Kidney glomerular epithelial cell (primary cell): ENCODE measurements around the gene CNDP2.

Experiments used
- DNase-seq: peaks from one replicate; lab custom pipeline; 2025; lab: John Stamatoyannopoulos, UW

CNDP2 gene

GRCh38 chr18:74495581-74496507, at the start of gene CNDP2:
CNDP2 (plus strand) TSS chr18:74496363; CDS start chr18:74499974, 3,611 bp downstream.
- DNase-seq = peak; percentile 98

GRCh38 chr18:74446631-74447403, 49.3 kb upstream of the CNDP2 start:
- no peak for DNase-seq

GRCh38 chr18:74447404-74448152, 48.6 kb upstream of the CNDP2 start:
- no peak for DNase-seq

GRCh38 chr18:74450626-74451025, 45.5 kb upstream of the CNDP2 start:
- no peak for DNase-seq

GRCh38 chr18:74451148-74451547, 45.0 kb upstream of the CNDP2 start:
- DNase-seq = no peak

- peak; percentile 15 for DNase-seq
Measured at GRCh38 chr18:74453016-74453566, 43.1 kb upstream of the CNDP2 start.

- DNase-seq = no peak
Measured at GRCh38 chr18:74453642-74454198, 42.4 kb upstream of the CNDP2 start.

- no peak for DNase-seq
Measured at GRCh38 chr18:74454279-74454751, 41.8 kb upstream of the CNDP2 start.

GRCh38 chr18:74455386-74455785, 40.8 kb upstream of the CNDP2 start:
- no peak for DNase-seq

GRCh38 chr18:74456017-74456348, 40.2 kb upstream of the CNDP2 start:
- DNase-seq = no peak

GRCh38 chr18:74456349-74457042, 39.7 kb upstream of the CNDP2 start:
- DNase-seq = no peak

GRCh38 chr18:74457043-74457724, 39.0 kb upstream of the CNDP2 start, which contains the start of gene DIPK1C:
DIPK1C (minus strand) TSS chr18:74457308; CDS start chr18:74457259, 49 bp downstream.
- DNase-seq = no peak

GRCh38 chr18:74457725-74458421, 38.3 kb upstream of the CNDP2 start:
- no peak for DNase-seq

- no peak for DNase-seq
Measured at GRCh38 chr18:74459889-74460288, 36.3 kb upstream of the CNDP2 start.

- no peak for DNase-seq
Measured at GRCh38 chr18:74460825-74461224, 35.3 kb upstream of the CNDP2 start.

GRCh38 chr18:74463254-74463653, 32.9 kb upstream of the CNDP2 start:
- no peak for DNase-seq

GRCh38 chr18:74463983-74464382, 32.2 kb upstream of the CNDP2 start:
- no peak for DNase-seq

GRCh38 chr18:74465775-74466174, 30.4 kb upstream of the CNDP2 start:
- DNase-seq = no peak

- no peak for DNase-seq
Measured at GRCh38 chr18:74468547-74469061, 27.6 kb upstream of the CNDP2 start.
